Measurements from ENCODE around the gene SSB. TPM values are rescaled to one million over a fixed set of nuclear protein-coding genes. Genes with fewer than 3 reads are reported as not detected.

The SSB gene
- polyA plus RNA-seq (2011; rRNA removed) (129 and 253 TPM in 2 replicates), polyA plus RNA-seq (2017; fragmentation: RNase III; extraction: RNeasy Plus Mini Kit Qiagen cat#74134 plus additional on column Dnase treatment) (246 to 255 TPM (median 253 TPM) in 3 replicates), polyA minus RNA-seq (2011; rRNA and poly(A)+ RNA removed) (17.1 and 28.3 TPM in 2 replicates)
- polyA plus RNA-seq (2012; cell fraction: cytosol; rRNA removed): 56.1 and 78.0 TPM in 2 replicates
- 29.5 and 55.5 TPM in 2 replicates for polyA plus RNA-seq (2012; cell fraction: nucleus; rRNA removed)

DNA sequence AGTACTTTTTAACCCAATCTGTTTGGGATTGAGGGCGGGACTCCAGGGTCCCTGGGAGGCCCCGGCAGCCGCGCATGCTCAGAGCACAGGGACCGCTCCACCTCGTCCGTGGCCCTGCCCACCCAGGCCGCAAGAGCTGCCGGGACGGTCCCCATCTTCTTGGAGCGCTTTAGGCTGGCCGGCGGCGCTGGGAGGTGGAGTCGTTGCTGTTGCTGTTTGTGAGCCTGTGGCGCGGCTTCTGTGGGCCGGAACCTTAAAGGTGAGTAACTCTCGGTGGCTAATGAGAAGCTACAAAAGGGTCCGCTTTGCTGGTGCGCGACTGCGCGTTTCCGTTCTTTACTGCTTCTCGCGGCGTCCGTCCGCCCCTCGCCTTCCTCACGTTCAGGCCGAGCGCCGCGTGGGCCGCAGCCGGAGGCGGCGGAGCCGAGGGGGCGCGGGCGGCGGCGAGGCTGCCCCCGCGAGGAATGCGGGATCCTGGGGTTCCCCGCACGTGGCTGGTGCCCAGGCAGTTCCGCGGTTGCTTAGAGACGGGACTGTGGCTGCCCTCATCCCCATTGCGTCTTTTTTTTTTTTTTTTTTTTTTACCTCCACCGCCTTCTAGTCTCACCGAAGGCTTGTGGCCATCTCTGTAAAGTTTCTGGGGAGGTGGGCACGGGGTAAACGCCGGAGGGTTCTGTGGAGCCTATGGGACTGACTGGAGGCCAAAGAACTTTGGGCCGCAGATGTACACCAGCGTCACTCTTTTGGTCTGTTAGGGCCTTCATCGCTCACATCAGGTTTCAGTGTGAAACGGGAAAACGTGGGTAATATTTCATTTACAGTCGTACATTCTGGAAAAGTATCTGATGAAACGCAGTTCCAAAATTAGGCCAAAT is at the start of gene SSB:
Gene SSB (plus strand): TSS at position 154 of the 875 bp plus-strand sequence. CDS start 2,090 bp downstream, outside the sequence.
- POLR2A ChIA-PET: interaction anchor here (0.7 to 1.0 kb wide), 6 partner anchors 9 to 356 kb away, joined by 3 to 5 read pairs (median 3); partner anchors contain the start of gene METTL5
- H3K4me1 ChIP-seq: peaks cover 14% of the 10 kb centered on the region
- DNase-seq (ENCODE audit: low read depth in 1 of 2, low spot score in 1 of 2) (peak; percentile 87 to 96), ATAC-seq (peak; percentile 99), FAIRE-seq (no peak)
- peak within 1 kb of the TSS; percentile 84 for H3K4me2 ChIP-seq
- no peaks in the 10 kb centered on the region for H3K9me3 ChIP-seq
- CTCF ChIA-PET: no interaction called here
- H3K27ac ChIP-seq: peak within 1 kb of the TSS; percentile 85 to 98
- peak within 1 kb of the TSS; percentile 87 for H3K4me3 ChIP-seq
- WGBS (ENCODE audit: missing lambda C conversion rate): under 1% methylated on average over 61 of the region's 67 CpGs
- no peak for TF ChIP-seq NPAS2 (CRISPR knock-in tag; IDR thresholded peaks at IDR 0.05; ENCODE audit: borderline replicate concordance)
- TF ChIP-seq ESRRA (IDR thresholded peaks at IDR 0.05; ENCODE audit: borderline replicate concordance, low read length): no peak
- TF ChIP-seq HES2 (IDR thresholded peaks at IDR 0.05): no peak
- no peak for TF ChIP-seq CBX8 (IDR thresholded peaks at IDR 0.05)
- no peak for TF ChIP-seq CBX2 (IDR thresholded peaks at IDR 0.05; ENCODE audit: borderline replicate concordance, low read depth)
- peak; percentile 81 for TF ChIP-seq MYC (IDR thresholded peaks at IDR 0.05; ENCODE audit: borderline replicate concordance, low read length)
- TF ChIP-seq PBX3 (IDR thresholded peaks at IDR 0.05): no peak
- TF ChIP-seq POLR2A (IDR thresholded peaks at IDR 0.05; ENCODE audit: low read length): peak; percentile 79
- no peak for TF ChIP-seq FOXS1 (CRISPR knock-in tag; IDR thresholded peaks at IDR 0.05)
- TF ChIP-seq FOSB (CRISPR knock-in tag; IDR thresholded peaks at IDR 0.05): no peak
- no peak for TF ChIP-seq EP300 (IDR thresholded peaks at IDR 0.05)
- no peak for TF ChIP-seq MAZ (IDR thresholded peaks at IDR 0.05; ENCODE audit: borderline replicate concordance, low read depth, low read length)
- TF ChIP-seq, protein P1, sequence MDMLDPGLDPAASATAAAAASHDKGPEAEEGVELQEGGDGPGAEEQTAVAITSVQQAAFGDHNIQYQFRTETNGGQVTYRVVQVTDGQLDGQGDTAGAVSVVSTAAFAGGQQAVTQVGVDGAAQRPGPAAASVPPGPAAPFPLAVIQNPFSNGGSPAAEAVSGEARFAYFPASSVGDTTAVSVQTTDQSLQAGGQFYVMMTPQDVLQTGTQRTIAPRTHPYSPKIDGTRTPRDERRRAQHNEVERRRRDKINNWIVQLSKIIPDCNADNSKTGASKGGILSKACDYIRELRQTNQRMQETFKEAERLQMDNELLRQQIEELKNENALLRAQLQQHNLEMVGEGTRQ (IDR thresholded peaks at IDR 0.05): no peak
- TF ChIP-seq GATA3 (IDR thresholded peaks at IDR 0.05; ENCODE audit: borderline replicate concordance): 0 out of 2 replicates have a peak, but pooled peaks have one; percentile 10
- TF ChIP-seq, protein P2, sequence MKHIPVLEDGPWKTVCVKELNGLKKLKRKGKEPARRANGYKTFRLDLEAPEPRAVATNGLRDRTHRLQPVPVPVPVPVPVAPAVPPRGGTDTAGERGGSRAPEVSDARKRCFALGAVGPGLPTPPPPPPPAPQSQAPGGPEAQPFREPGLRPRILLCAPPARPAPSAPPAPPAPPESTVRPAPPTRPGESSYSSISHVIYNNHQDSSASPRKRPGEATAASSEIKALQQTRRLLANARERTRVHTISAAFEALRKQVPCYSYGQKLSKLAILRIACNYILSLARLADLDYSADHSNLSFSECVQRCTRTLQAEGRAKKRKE (CRISPR knock-in tag; IDR thresholded peaks at IDR 0.05; ENCODE audit: low read depth): no peak
- TF ChIP-seq E2F6 (IDR thresholded peaks at IDR 0.05; ENCODE audit: borderline replicate concordance, low read depth): 0 out of 2 replicates have a peak, but pooled peaks have one; percentile 10
- TF ChIP-seq HOXA7 (CRISPR knock-in tag; IDR thresholded peaks at IDR 0.05): no peak
- TF ChIP-seq HMGXB4 (CRISPR knock-in tag; IDR thresholded peaks at IDR 0.05; ENCODE audit: borderline replicate concordance): no peak
- no peak for TF ChIP-seq JUNB (IDR thresholded peaks at IDR 0.05)
- TF ChIP-seq SREBF2 (IDR thresholded peaks at IDR 0.05): no peak
- TF ChIP-seq, protein P3, sequence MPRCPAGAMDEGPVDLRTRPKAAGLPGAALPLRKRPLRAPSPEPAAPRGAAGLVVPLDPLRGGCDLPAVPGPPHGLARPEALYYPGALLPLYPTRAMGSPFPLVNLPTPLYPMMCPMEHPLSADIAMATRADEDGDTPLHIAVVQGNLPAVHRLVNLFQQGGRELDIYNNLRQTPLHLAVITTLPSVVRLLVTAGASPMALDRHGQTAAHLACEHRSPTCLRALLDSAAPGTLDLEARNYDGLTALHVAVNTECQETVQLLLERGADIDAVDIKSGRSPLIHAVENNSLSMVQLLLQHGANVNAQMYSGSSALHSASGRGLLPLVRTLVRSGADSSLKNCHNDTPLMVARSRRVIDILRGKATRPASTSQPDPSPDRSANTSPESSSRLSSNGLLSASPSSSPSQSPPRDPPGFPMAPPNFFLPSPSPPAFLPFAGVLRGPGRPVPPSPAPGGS (IDR thresholded peaks at IDR 0.05): peak; percentile 94; the same call in 2 of the 3 replicates
- TF ChIP-seq MAFK (IDR thresholded peaks at IDR 0.05; ENCODE audit: partially characterized antibody): no peak
- peak; percentile 57 to 85; a peak in 4 of 5 replicates for TF ChIP-seq JUN (IDR thresholded peaks at IDR 0.05)
- TF ChIP-seq CHD4 (IDR thresholded peaks at IDR 0.05; ENCODE audit: borderline replicate concordance): no peak
- no peak for TF ChIP-seq HDAC2 (IDR thresholded peaks at IDR 0.05)
- no peak for TF ChIP-seq NFE2L2 (conservative IDR thresholded peaks at IDR 0.05; ENCODE audit: low read length)
- TF ChIP-seq RAD21 (conservative IDR thresholded peaks at IDR 0.05 in 1 of 2, IDR thresholded peaks at IDR 0.05 in 1 of 2): no peak
- TF ChIP-seq MAX (IDR thresholded peaks at IDR 0.05): peak; percentile 75

Data from A549 (cell line).